ENCODE measurements around the gene HRAS. TPM values are rescaled to one million over a fixed set of nuclear protein-coding genes. Genes with fewer than 3 reads are reported as not detected.
A peak's percentile ranks its signal among the peaks of the same experiment; 100 is the strongest.

Gene HRAS
- total and polyA plus RNA-seq, 8 donors: 10.4 to 130 (median 21.7) TPM

- TF ChIP-seq CTCF (IDR thresholded peaks at IDR 0.05): no peak
- Histone ChIP-seq H3K36me3 (peaks cover 12 to 33% (median 30%) of the 10 kb centered on the region in 3 donors), H3K4me1 (peaks cover 5 to 12% (median 11%) of the 10 kb centered on the region in 3 donors), H3K9me3 (no peaks in the 10 kb centered on the region), H3K4me3 (no peak overlapping the region), H3K27me3 (no peaks in the 10 kb centered on the region), H3K27ac (no peak overlapping the region)
- intact Hi-C loops (cut with DNase I): no loop called here
- DNase-seq (peak in 2 of 6 donors; percentile 33 to 77), FAIRE-seq (no peak), ATAC-seq (no peak)
- WGBS, 2 donors: 83 to 91% methylated on average over 10 of the region's 10 CpGs
Observed at GRCh38 chr11:502288-503178, 32.8 kb downstream of the HRAS start.

GRCh38 chr11:501683-502287 lies 33.6 kb downstream of the HRAS start:
- TF ChIP-seq CTCF (IDR thresholded peaks at IDR 0.05): no peak
- peaks cover 12 to 35% (median 33%) of the 10 kb centered on the region in 3 donors for H3K36me3 ChIP-seq
- ATAC-seq (no peak), DNase-seq (peak in 1 of 6 donors; percentile 53), FAIRE-seq (no peak)
- WGBS, 2 donors: 80 to 90% methylated on average over 18 to 19 of the region's 19 CpGs
- H3K27me3 ChIP-seq: no peaks in the 10 kb centered on the region
- no peak overlapping the region for H3K4me3 ChIP-seq
- intact Hi-C loops (cut with DNase I): no loop called here
- no peaks in the 10 kb centered on the region for H3K9me3 ChIP-seq
- no peak overlapping the region for H3K27ac ChIP-seq
- H3K4me1 ChIP-seq: peaks cover 5 to 12% (median 11%) of the 10 kb centered on the region in 3 donors

GRCh38 chr11:501001-501682 lies 34.2 kb downstream of the HRAS start:
- FAIRE-seq: no peak
- H3K4me3 ChIP-seq: no peak overlapping the region
- intact Hi-C loops (cut with DNase I): no loop called here
- 94 to 96% methylated on average over 24 of the region's 24 CpGs for WGBS, 2 donors
- H3K4me1 ChIP-seq: peaks cover 5 to 12% (median 11%) of the 10 kb centered on the region in 3 donors
- peaks cover 12 to 36% (median 35%) of the 10 kb centered on the region in 3 donors for H3K36me3 ChIP-seq
- no peak overlapping the region for H3K27ac ChIP-seq
- DNase-seq: peak in 1 of 6 donors; percentile 68
- no peak for TF ChIP-seq CTCF (IDR thresholded peaks at IDR 0.05)
- no peaks in the 10 kb centered on the region for H3K27me3 ChIP-seq
- no peaks in the 10 kb centered on the region for H3K9me3 ChIP-seq
- ATAC-seq: no peak

GRCh38 chr11:499201-500076 lies 35.9 kb downstream of the HRAS start:
- H3K4me1 ChIP-seq: no peaks in the 10 kb centered on the region
- ATAC-seq (no peak), FAIRE-seq (no peak), DNase-seq (peak in 2 of 6 donors; percentile 29 to 75)
- no peak overlapping the region for H3K27ac ChIP-seq
- H3K9me3 ChIP-seq: no peaks in the 10 kb centered on the region
- intact Hi-C loops (cut with DNase I): no loop called here
- H3K36me3 ChIP-seq: peaks cover 12 to 43% (median 39%) of the 10 kb centered on the region in 3 donors
- 94 to 95% methylated on average over 20 to 24 of the region's 24 CpGs for WGBS, 2 donors
- H3K4me3 ChIP-seq: no peak overlapping the region
- no peaks in the 10 kb centered on the region for H3K27me3 ChIP-seq
- TF ChIP-seq CTCF (IDR thresholded peaks at IDR 0.05): no peak

All from pancreas (tissue), 10 donors.